ENCODE results near the gene FBF1.
"Not testable (repeated sequence)": the region's sequence is repeated elsewhere in the genome, so short reads cannot be mapped to it uniquely, and the experiment has no call there.

DNA sequence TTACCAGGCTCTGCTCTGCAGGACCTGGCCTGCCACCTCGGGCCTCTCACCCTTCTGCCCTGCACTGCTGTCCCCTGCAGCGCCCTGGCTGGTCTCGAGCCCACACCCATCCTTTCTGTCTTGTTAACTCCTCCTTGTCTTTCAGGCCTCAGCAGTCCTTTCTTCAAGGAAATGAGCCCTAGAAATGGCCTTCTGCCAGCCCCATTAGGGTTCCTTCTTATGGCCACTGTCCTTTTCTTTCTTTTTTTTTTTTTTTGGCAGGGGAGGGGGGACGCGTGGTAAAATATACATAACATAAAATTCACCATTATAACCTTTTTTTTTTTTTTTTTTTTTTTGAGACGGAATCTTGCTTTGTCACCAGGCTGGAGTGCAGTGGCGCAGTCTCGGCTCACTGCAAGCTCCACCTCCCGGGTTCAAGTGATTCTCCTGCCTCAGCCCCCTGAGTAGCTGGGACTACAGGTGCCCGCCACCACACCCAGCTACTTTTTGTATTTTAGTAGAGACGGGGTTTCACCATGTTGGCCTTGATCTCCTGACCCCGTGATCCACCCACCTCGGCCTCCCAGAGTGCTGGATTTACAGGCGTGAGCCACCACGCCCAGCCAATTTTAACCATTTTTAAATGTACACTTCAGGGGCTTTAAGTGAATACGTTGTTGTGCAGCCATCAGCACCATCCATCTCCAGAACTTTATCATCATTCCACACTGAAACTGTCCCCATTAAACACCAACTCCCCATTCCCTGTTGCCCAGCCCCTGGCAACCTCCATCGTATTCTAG, 75.2 kb downstream of the FBF1 start:
- TF ChIP-seq, protein P1, sequence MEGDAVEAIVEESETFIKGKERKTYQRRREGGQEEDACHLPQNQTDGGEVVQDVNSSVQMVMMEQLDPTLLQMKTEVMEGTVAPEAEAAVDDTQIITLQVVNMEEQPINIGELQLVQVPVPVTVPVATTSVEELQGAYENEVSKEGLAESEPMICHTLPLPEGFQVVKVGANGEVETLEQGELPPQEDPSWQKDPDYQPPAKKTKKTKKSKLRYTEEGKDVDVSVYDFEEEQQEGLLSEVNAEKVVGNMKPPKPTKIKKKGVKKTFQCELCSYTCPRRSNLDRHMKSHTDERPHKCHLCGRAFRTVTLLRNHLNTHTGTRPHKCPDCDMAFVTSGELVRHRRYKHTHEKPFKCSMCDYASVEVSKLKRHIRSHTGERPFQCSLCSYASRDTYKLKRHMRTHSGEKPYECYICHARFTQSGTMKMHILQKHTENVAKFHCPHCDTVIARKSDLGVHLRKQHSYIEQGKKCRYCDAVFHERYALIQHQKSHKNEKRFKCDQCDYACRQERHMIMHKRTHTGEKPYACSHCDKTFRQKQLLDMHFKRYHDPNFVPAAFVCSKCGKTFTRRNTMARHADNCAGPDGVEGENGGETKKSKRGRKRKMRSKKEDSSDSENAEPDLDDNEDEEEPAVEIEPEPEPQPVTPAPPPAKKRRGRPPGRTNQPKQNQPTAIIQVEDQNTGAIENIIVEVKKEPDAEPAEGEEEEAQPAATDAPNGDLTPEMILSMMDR (IDR thresholded peaks at IDR 0.05) = not testable (repeated sequence)
- TF ChIP-seq POLR2AphosphoS5, POLR2A (IDR thresholded peaks at IDR 0.05): not testable (repeated sequence)
